Measurements from ENCODE around the gene NRIP2.

The NRIP2 gene

GRCh38 chr12:2775431-2775830 lies 59.4 kb downstream of the NRIP2 start:
- in situ Hi-C loops (cut with HindIII; ENCODE audit: low pct_unique_long_range_greater_than_20kb, low sequenced_read_pairs): no loop called here
- no peak for TF ChIP-seq JUND (IDR thresholded peaks at IDR 0.05; ENCODE audit: low read depth)
- peak; percentile 45 to 91 for DNase-seq (ENCODE audit: low read depth in 1 of 2, low spot score in 1 of 2)

Data from T47D (cell line).